Measurements from ENCODE around the gene HEATR5A.

HEATR5A gene

DNA sequence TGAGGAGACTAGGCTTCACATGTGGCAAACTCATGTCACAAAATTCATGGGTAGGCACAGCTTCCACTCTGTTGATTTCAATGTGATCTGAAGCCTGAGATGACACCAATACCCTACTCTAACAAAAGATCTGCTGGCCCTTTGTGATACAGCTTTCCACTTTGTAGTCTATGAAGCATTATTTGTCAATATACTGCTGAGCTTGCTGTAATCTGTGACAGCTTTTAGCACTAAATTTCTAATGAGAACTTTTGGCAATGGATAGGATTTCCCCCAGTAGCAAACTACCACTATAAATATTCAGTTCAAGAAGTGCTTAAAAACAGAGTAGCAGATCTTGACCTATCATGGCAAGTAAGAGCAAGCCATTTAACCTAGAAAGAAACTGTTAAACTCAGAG is 5.6 kb upstream of the HEATR5A start:
- no peak for DNase-seq

DNA sequence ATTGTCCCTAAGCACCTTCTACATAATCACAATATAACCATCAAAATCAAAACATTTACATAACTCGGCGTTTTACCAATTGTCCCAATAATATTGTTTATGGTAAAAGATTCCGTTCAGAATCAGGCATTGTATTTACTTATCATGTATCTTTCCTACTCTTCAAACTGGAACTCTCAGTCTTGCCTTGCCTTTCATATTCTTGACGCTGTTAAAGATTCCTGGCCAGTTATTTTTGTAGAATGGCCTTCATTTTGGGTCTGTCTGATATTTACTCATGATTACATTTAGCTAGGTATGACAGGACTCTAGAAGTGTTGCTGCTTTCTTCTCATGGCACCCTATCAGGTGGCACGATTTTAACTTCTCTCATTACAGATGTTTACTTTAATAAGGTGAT is 850 bp upstream of the HEATR5A start:
- no peak for DNase-seq

DNA sequence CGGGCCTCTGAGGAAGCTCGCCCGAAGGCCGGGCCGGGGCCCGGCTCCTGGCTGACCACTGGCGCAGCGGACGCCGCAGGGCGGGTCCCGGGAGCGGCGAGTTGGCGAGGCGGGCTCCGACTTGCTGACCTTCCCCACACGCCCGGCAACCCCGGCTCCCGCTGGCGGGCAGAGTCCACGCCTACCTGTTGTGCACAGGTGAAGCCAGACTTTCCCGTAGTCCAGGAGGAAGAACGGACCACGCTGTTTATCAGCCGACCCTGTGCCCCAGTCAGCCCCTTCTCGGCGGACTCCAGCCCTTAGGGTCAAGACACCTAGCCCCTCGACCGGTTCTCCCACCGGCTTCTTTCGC is 407 bp downstream of the HEATR5A start:
- peak; percentile 28 for DNase-seq

DNA sequence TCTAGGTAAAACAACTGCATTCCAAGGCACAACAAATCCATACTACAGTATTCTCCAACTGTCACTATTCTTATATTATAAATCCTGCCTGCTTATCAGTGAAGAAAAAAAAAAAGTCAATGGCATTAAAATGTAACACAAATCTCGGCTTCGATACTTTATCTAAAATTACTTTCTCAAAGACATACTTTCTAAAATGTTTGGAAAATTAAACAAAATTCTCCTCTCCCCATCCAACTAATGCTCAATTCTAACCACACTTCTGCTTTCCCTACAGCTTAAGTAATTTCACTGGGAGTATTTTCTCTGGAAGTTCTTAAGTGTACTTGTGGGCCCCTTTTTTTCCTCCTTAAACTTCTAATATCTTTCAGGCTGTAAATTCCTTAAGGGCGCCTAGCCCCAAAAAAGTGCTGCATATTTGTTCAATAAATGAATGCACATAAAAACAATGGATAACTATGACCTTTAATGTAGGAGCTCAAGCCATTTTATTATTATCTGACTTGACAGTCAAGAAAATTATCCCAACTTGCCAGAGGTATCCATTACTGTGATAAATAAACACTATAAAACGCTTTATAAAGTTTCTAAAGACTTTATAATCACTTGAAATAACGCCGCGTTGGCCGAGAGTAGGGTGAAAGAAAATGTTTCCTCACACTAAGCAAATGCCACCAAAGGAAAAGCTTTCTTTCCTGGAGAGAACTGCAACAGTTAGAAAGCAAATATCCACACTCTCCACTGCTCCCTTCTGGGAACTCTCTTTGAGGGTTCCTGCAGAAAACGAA is 977 bp downstream of the HEATR5A start:
- DNase-seq: no peak

GRCh38 chr14:31418440-31418839 is 1.9 kb downstream of the HEATR5A start:
- no peak for DNase-seq

- DNase-seq: no peak
These were observed 6.0 kb downstream of the HEATR5A start for GRCh38 chr14:31414190-31414833.

GRCh38 chr14:31411218-31411727 is 9.1 kb downstream of the HEATR5A start:
- no peak for DNase-seq

DNA sequence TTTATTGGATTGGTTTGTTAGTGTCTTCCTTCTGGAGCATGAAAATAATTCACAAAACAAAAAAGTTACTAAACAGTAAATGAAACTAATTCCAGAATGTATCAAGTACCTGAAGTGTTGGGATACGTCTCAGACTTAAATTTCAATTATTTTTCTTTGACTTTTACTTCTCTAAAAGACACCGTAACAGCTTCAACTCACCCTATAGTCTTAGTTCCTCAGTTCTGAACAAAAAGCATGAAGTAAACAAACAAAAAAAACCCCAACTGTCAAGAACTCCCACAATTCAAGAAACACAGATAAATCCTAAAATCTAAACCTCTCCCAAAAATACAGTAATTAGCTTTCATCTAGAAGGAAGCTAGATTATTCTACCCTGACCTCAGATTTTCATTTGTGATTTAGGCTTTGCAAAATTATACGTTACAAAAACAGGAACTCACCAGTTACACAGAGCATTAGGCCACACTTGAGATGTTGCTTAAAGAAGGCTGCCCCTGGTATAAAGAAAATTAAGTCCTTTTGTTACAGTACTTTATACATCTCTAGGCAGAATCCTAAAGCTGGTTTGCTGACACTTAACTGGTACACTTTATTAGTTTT is 10.2 kb downstream of the HEATR5A start:
- DNase-seq: no peak

DNA sequence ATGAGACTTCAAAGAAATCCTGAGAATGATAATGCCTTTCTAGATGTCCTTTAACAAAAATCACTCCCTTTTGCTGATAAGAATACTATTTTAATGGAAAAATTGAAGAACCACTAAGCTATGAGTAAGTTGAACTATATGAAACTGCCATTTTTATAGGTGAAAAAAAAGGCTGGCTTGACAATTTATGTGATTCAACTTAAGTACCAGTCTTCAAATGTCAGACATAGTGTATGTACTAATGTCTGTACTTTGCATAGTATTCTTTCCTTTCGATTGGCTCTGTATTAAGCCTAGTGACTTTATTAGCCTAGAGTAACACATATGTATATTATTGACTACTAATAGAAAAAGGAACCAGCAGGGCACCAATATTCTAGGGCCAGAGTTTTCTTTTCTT is 11.9 kb downstream of the HEATR5A start:
- DNase-seq: no peak

GRCh38 chr14:31405599-31406232 is 14.6 kb downstream of the HEATR5A start:
- DNase-seq: no peak

DNA sequence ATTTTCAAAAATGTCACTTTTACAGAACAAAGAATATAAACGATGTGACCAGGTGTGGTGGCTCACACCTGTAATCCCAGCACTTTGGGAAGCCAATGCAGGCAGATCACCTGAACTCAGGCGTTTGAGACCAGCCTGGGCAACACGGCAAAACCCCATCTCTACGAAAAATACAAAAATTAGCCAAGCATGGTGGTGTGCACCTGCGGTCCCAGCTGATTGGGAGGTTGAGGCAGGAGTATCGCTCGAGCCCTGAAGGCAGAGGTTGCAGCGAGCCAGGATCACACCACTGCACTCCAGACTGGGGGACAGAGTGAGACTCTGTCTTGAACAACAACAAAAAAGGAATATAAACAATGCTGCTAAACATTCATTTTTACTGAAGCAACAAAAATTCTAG is 15.2 kb downstream of the HEATR5A start:
- DNase-seq: no peak

DNA sequence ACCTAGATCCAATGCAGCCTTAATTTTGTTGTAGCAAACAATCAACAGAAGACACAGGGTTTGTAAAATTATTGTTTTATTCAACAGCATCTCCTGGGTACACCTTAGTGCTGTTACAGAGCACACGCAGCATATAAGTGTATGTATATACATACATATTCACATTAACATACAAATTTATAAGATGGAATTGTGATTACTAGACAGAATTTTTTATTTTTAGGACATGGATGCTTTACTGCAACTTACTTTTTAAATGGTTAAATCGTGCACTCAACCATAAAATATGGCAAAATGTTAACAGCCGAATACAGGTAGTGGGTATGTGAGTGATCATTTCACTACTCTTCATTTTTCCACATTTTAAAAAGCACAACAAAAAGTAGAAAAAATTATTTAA is 16.6 kb downstream of the HEATR5A start:
- DNase-seq: no peak

GRCh38 chr14:31402764-31403439 is 17.4 kb downstream of the HEATR5A start:
- DNase-seq: no peak

DNA sequence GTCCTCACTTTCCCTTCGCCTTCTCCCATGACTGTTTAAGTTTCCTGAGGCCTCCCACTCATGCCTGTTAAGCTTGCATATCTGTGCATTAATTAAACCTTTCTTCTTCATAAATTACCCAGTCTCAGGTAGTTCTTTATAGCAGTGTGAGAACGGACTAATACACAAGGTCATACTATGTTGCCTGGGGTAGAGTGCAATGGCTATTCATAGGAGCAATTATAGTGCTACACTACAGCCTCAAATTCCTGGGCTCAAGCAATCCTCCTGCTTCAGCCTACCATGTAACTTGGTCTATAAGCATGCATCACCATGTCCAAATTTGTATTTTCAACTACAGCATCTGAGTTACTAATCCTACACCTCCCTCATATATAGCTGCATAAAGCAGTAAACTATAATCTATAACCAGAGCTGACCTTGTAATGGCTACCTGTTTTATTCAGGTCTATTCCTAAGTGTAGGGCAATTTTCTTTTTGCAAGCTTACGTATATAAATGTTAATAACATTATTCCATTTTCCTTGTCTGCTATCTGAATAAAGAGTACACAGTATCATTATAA is 18.9 kb downstream of the HEATR5A start:
- DNase-seq: no peak

DNA sequence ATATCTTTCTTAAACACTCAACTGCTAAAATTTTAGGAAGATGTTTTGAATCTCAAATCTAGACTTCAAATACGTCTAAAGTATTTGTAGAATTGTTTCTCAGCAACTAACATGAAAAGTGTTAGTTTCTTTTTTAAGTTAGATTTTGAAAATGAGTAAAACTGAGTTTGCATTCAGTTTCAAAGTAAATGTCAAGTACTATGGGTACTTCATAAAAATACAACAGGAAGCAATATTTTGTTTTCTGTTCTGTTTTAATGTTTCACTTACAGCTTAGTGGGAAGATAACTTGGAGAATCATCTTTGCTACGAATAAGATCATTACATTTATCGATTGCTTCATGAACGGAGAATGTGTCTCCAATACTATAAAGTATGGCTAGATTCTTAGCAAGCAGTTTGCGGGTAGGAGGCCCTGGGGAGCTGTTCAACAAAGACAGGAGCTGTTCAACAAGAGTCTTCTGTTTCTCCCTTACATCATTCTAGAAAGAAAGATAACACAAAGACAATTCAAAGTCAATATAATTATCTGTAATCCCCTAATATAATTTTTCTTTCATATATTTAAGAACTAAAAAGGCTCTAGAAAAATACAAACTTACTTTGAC is 20.2 kb downstream of the HEATR5A start:
- no peak for DNase-seq

GRCh38 chr14:31395572-31396205 is 24.7 kb downstream of the HEATR5A start:
- no peak for DNase-seq

DNA sequence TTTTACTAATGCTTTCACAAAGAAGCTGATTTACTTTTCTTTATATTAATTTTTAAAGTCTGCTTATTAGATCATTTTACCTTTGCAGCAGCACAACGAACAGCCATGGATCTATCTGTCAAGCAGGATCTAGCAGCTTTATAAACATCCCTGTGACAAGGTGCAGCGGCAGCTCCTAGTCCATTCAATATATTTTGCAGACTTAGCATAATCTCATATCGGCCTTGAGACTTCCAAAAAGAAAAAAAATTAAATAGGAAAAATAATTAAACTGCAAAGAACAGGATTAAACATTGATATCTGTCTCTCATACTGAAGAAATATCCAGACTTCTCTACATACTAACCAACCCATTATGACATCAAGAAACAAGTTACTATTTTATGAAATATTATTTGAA is 25.2 kb downstream of the HEATR5A start:
- no peak for DNase-seq

- no peak for DNase-seq
These were observed 28.3 kb downstream of the HEATR5A start for GRCh38 chr14:31391977-31392503.

GRCh38 chr14:31391473-31391872 is 28.9 kb downstream of the HEATR5A start:
- no peak for DNase-seq

- DNase-seq: no peak
These were observed 30.4 kb downstream of the HEATR5A start for GRCh38 chr14:31389946-31390345.

GRCh38 chr14:31388687-31389413 is 31.5 kb downstream of the HEATR5A start:
- DNase-seq: no peak
